ENCODE data around the gene UQCC3. TPM values are rescaled to one million over a fixed set of nuclear protein-coding genes. Genes with fewer than 3 reads are reported as not detected.

Gene UQCC3
- total RNA-seq, 1 experiment from 2014 or later, result 17.9 TPM

DNA sequence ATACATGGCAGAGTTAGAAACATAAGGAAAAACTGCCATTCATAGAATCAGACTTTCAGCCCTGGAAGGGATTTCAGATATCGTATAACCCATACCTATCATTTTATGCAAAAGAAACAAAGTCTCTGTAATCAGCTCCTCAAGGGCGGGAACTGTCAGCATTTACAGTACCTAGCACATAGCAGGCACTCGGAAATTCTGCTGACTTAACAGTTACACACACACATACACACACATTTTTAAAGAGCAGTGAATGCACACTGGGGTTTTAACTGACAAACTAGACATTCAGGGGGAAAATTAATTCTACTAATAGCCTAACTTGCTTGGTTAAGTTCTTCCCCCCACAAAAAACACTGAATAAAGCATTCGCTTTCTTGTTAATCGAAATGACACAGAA is 44.7 kb downstream of the UQCC3 start:
- Histone ChIP-seq H3K36me3 (ENCODE audit: control insufficient read depth in 1 of 2, insufficient read depth in 2 of 2, low read length in 2 of 2) (peaks cover 88 to 89% of the 10 kb centered on the region in 2 experiments), H3K9ac (ENCODE audit: low read length) (no peak overlapping the region), H3K4me2 (ENCODE audit: low read length) (no peak overlapping the region), H3K9me2 (ENCODE audit: insufficient read depth) (no peaks in the 10 kb centered on the region), H3K9me3 (ENCODE audit: control insufficient read depth in 1 of 2, insufficient read depth in 1 of 2, low read depth in 1 of 2, low read length in 2 of 2) (no peaks in the 10 kb centered on the region), H3K27ac (ENCODE audit: low read depth, low read length) (no peak overlapping the region), H3K4me3 (replicated peaks in 1 of 2; ENCODE audit: low read depth in 1 of 2, low read length in 2 of 2) (no peak overlapping the region), H3K79me2 (ENCODE audit: insufficient read depth, low read length) (peaks cover 76% of the 10 kb centered on the region), H3K4me1 (ENCODE audit: control insufficient read depth in 1 of 2, insufficient read depth in 2 of 2, low read length in 2 of 2) (no peaks in the 10 kb centered on the region), H3K27me3 (ENCODE audit: insufficient read depth, low read length) (no peaks in the 10 kb centered on the region), H2AFZ (ENCODE audit: low read depth, low read length, poor library complexity, severe bottlenecking) (no peak overlapping the region), H4K20me1 (ENCODE audit: insufficient read depth) (peaks cover 5% of the 10 kb centered on the region; the same call in 1 of the 2 replicates)
- ChIA-PET POLR2A (no interaction called here), RAD21 (ENCODE audit: low non-redundant PET in 1 of 2, low total read pairs in 2 of 2, uncharacterized antibody in 2 of 2, unreplicated experiment in 2 of 2) (no interaction called here), CTCF (no interaction called here)
- ATAC-seq (no peak), DNase-seq (ENCODE audit: low read depth, low spot score) (no peak)
- no TSS peak for BruUV-seq (replicated peaks)
- intact Hi-C loops (cut with micrococcal nuclease), result no loop called here
- TF ChIP-seq FOSL1 (IDR thresholded peaks at IDR 0.05; ENCODE audit: low read depth), result no peak
- TF ChIP-seq, protein P1, sequence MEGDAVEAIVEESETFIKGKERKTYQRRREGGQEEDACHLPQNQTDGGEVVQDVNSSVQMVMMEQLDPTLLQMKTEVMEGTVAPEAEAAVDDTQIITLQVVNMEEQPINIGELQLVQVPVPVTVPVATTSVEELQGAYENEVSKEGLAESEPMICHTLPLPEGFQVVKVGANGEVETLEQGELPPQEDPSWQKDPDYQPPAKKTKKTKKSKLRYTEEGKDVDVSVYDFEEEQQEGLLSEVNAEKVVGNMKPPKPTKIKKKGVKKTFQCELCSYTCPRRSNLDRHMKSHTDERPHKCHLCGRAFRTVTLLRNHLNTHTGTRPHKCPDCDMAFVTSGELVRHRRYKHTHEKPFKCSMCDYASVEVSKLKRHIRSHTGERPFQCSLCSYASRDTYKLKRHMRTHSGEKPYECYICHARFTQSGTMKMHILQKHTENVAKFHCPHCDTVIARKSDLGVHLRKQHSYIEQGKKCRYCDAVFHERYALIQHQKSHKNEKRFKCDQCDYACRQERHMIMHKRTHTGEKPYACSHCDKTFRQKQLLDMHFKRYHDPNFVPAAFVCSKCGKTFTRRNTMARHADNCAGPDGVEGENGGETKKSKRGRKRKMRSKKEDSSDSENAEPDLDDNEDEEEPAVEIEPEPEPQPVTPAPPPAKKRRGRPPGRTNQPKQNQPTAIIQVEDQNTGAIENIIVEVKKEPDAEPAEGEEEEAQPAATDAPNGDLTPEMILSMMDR (IDR thresholded peaks at IDR 0.05 in 2 of 3, conservative IDR thresholded peaks at IDR 0.05 in 1 of 3; ENCODE audit: borderline replicate concordance in 1 of 3, insufficient read depth in 1 of 3, low read depth in 2 of 3, low read length in 2 of 3), result no peak
- no peak for TF ChIP-seq POLR2AphosphoS5 (IDR thresholded peaks at IDR 0.05; ENCODE audit: low read depth, low read length)
- TF ChIP-seq, protein P2, sequence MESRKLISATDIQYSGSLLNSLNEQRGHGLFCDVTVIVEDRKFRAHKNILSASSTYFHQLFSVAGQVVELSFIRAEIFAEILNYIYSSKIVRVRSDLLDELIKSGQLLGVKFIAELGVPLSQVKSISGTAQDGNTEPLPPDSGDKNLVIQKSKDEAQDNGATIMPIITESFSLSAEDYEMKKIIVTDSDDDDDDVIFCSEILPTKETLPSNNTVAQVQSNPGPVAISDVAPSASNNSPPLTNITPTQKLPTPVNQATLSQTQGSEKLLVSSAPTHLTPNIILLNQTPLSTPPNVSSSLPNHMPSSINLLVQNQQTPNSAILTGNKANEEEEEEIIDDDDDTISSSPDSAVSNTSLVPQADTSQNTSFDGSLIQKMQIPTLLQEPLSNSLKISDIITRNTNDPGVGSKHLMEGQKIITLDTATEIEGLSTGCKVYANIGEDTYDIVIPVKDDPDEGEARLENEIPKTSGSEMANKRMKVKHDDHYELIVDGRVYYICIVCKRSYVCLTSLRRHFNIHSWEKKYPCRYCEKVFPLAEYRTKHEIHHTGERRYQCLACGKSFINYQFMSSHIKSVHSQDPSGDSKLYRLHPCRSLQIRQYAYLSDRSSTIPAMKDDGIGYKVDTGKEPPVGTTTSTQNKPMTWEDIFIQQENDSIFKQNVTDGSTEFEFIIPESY (IDR thresholded peaks at IDR 0.05; ENCODE audit: extremely low read depth, insufficient replicate concordance, low read length), result no peak
- TF ChIP-seq SIN3A (IDR thresholded peaks at IDR 0.05; ENCODE audit: low read depth), result no peak
- TF ChIP-seq CBX3 (IDR thresholded peaks at IDR 0.05; ENCODE audit: low read depth), result no peak
- TF ChIP-seq EZH2phosphoT487 (IDR thresholded peaks at IDR 0.05; ENCODE audit: borderline replicate concordance), result no peak
- TF ChIP-seq SRF (IDR thresholded peaks at IDR 0.05; ENCODE audit: low read depth), result no peak
- no peak for TF ChIP-seq POLR2A (IDR thresholded peaks at IDR 0.05; ENCODE audit: borderline replicate concordance, extremely low read depth, insufficient read depth, insufficient read length)
- no peak for TF ChIP-seq RAD21 (IDR thresholded peaks at IDR 0.05; ENCODE audit: low read depth)
- no peak for TF ChIP-seq JUND (IDR thresholded peaks at IDR 0.05)
- TF ChIP-seq YY1 (IDR thresholded peaks at IDR 0.05; ENCODE audit: extremely low read depth, insufficient replicate concordance, low read depth, low read length), result no peak
- TF ChIP-seq, protein P3, sequence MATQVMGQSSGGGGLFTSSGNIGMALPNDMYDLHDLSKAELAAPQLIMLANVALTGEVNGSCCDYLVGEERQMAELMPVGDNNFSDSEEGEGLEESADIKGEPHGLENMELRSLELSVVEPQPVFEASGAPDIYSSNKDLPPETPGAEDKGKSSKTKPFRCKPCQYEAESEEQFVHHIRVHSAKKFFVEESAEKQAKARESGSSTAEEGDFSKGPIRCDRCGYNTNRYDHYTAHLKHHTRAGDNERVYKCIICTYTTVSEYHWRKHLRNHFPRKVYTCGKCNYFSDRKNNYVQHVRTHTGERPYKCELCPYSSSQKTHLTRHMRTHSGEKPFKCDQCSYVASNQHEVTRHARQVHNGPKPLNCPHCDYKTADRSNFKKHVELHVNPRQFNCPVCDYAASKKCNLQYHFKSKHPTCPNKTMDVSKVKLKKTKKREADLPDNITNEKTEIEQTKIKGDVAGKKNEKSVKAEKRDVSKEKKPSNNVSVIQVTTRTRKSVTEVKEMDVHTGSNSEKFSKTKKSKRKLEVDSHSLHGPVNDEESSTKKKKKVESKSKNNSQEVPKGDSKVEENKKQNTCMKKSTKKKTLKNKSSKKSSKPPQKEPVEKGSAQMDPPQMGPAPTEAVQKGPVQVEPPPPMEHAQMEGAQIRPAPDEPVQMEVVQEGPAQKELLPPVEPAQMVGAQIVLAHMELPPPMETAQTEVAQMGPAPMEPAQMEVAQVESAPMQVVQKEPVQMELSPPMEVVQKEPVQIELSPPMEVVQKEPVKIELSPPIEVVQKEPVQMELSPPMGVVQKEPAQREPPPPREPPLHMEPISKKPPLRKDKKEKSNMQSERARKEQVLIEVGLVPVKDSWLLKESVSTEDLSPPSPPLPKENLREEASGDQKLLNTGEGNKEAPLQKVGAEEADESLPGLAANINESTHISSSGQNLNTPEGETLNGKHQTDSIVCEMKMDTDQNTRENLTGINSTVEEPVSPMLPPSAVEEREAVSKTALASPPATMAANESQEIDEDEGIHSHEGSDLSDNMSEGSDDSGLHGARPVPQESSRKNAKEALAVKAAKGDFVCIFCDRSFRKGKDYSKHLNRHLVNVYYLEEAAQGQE (IDR thresholded peaks at IDR 0.05; ENCODE audit: low read depth), result no peak
- no peak for TF ChIP-seq ZFX (IDR thresholded peaks at IDR 0.05)
- TF ChIP-seq, protein P4, sequence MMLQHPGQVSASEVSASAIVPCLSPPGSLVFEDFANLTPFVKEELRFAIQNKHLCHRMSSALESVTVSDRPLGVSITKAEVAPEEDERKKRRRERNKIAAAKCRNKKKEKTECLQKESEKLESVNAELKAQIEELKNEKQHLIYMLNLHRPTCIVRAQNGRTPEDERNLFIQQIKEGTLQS (IDR thresholded peaks at IDR 0.05), result no peak
- no peak for TF ChIP-seq TCF7L2 (IDR thresholded peaks at IDR 0.05; ENCODE audit: borderline replicate concordance, extremely low read depth, insufficient read depth, insufficient read length)

All from HCT116 (cell line).